Activated naive CD4-positive, alpha-beta T cell treated with anti-CD3 and anti-CD28 coated beads, Interleukin-2, amount 50 U/mL, for 24 hours (primary cell): ENCODE data around the gene MAF.

Source experiments
- H3K27ac Mint-ChIP-seq: one replicate; pipeline ENCODE4 v1.8.0; 2021; ENCODE audit warnings: mild to moderate bottlenecking, mixed read lengths
- H3K27me3 Mint-ChIP-seq: one replicate; pipeline ENCODE4 v1.8.0; 2021; ENCODE audit warnings: mixed read lengths
- H3K36me3 Mint-ChIP-seq: one replicate; pipeline ENCODE4 v1.8.0; 2021; ENCODE audit warnings: mixed read lengths
- H3K4me1 Mint-ChIP-seq: one replicate; pipeline ENCODE4 v1.8.0; 2021; ENCODE audit warnings: mixed read lengths
- H3K4me3 Mint-ChIP-seq: one replicate; pipeline ENCODE4 v1.8.0; 2021; ENCODE audit warnings: mild to moderate bottlenecking, mixed read lengths
- H3K9me3 Mint-ChIP-seq: one replicate; pipeline ENCODE4 v1.8.0; 2021; ENCODE audit warnings: mixed read lengths

MAF gene

GRCh38 chr16:79600638-79601091 lies at the start of gene MAF:
MAF (minus strand) TSS chr16:79600737; CDS start chr16:79599902, 835 bp downstream.
- Mint-ChIP-seq H3K27me3 (peaks cover 16% of the 10 kb centered on the region), H3K4me3 (peak within 1 kb of the TSS; percentile 92), H3K27ac (peak within 1 kb of the TSS; percentile 80), H3K4me1 (peaks cover 40% of the 10 kb centered on the region), H3K36me3 (no peaks in the 10 kb centered on the region), H3K9me3 (no peaks in the 10 kb centered on the region)

- H3K27me3 Mint-ChIP-seq = peaks cover 3% of the 10 kb centered on the region
- H3K4me1 Mint-ChIP-seq = no peaks in the 10 kb centered on the region
- no peaks in the 10 kb centered on the region for H3K9me3 Mint-ChIP-seq
- no peak overlapping the region for H3K27ac Mint-ChIP-seq
- H3K4me3 Mint-ChIP-seq = no peak overlapping the region
- no peaks in the 10 kb centered on the region for H3K36me3 Mint-ChIP-seq
Measured at GRCh38 chr16:79648826-79649225, 48.3 kb upstream of the MAF start.

- Mint-ChIP-seq H3K4me1 (no peaks in the 10 kb centered on the region), H3K36me3 (no peaks in the 10 kb centered on the region), H3K4me3 (no peak overlapping the region), H3K27ac (no peak overlapping the region), H3K9me3 (no peaks in the 10 kb centered on the region), H3K27me3 (peaks cover 3% of the 10 kb centered on the region)
Measured at GRCh38 chr16:79647586-79647985, 47.0 kb upstream of the MAF start.

GRCh38 chr16:79645701-79646100 lies 45.2 kb upstream of the MAF start:
- H3K9me3 Mint-ChIP-seq = no peaks in the 10 kb centered on the region
- peaks cover 15% of the 10 kb centered on the region for H3K4me1 Mint-ChIP-seq
- no peaks in the 10 kb centered on the region for H3K36me3 Mint-ChIP-seq
- no peak overlapping the region for H3K27ac Mint-ChIP-seq
- no peak overlapping the region for H3K4me3 Mint-ChIP-seq
- peaks cover 3% of the 10 kb centered on the region for H3K27me3 Mint-ChIP-seq

- Mint-ChIP-seq H3K27ac (peak overlapping the region; percentile 53), H3K36me3 (no peaks in the 10 kb centered on the region), H3K9me3 (no peaks in the 10 kb centered on the region), H3K27me3 (peaks cover 3% of the 10 kb centered on the region), H3K4me3 (no peak overlapping the region), H3K4me1 (peaks cover 18% of the 10 kb centered on the region)
Measured at GRCh38 chr16:79644971-79645667, 44.6 kb upstream of the MAF start.

- no peaks in the 10 kb centered on the region for H3K36me3 Mint-ChIP-seq
- H3K9me3 Mint-ChIP-seq = no peaks in the 10 kb centered on the region
- no peak overlapping the region for H3K27ac Mint-ChIP-seq
- H3K4me1 Mint-ChIP-seq = peaks cover 27% of the 10 kb centered on the region
- H3K4me3 Mint-ChIP-seq = no peak overlapping the region
- peaks cover 1% of the 10 kb centered on the region for H3K27me3 Mint-ChIP-seq
Measured at GRCh38 chr16:79642652-79643051, 42.1 kb upstream of the MAF start.

GRCh38 chr16:79640513-79641360 lies 40.2 kb upstream of the MAF start:
- Mint-ChIP-seq H3K4me3 (peak overlapping the region; percentile 41), H3K4me1 (peaks cover 27% of the 10 kb centered on the region), H3K27ac (peak overlapping the region; percentile 21)

GRCh38 chr16:79639576-79640311 lies 39.2 kb upstream of the MAF start:
- Mint-ChIP-seq H3K4me1 (peaks cover 27% of the 10 kb centered on the region), H3K27ac (no peak overlapping the region)

More at GRCh38 chr16:79640513-79641360, 40.2 kb upstream of the MAF start:
- H3K27me3 Mint-ChIP-seq = no peaks in the 10 kb centered on the region
- no peaks in the 10 kb centered on the region for H3K36me3 Mint-ChIP-seq
- no peaks in the 10 kb centered on the region for H3K9me3 Mint-ChIP-seq

GRCh38 chr16:79638386-79638785 lies 37.8 kb upstream of the MAF start:
- H3K9me3 Mint-ChIP-seq = no peaks in the 10 kb centered on the region
- no peaks in the 10 kb centered on the region for H3K27me3 Mint-ChIP-seq
- no peaks in the 10 kb centered on the region for H3K36me3 Mint-ChIP-seq
- peaks cover 27% of the 10 kb centered on the region for H3K4me1 Mint-ChIP-seq
- H3K27ac Mint-ChIP-seq = no peak overlapping the region
- H3K4me3 Mint-ChIP-seq = no peak overlapping the region

More at GRCh38 chr16:79639576-79640311, 39.2 kb upstream of the MAF start:
- Mint-ChIP-seq H3K36me3 (no peaks in the 10 kb centered on the region), H3K4me3 (peak overlapping the region; percentile 51), H3K9me3 (no peaks in the 10 kb centered on the region), H3K27me3 (no peaks in the 10 kb centered on the region)

GRCh38 chr16:79635488-79635887 lies 35.0 kb upstream of the MAF start:
- peaks cover 10% of the 10 kb centered on the region for H3K4me1 Mint-ChIP-seq
- H3K27ac Mint-ChIP-seq = no peak overlapping the region
- peaks cover 2% of the 10 kb centered on the region for H3K27me3 Mint-ChIP-seq
- H3K4me3 Mint-ChIP-seq = no peak overlapping the region
- no peaks in the 10 kb centered on the region for H3K36me3 Mint-ChIP-seq
- H3K9me3 Mint-ChIP-seq = peaks cover 3% of the 10 kb centered on the region

GRCh38 chr16:79634298-79634697 lies 33.8 kb upstream of the MAF start:
- no peaks in the 10 kb centered on the region for H3K36me3 Mint-ChIP-seq
- H3K27me3 Mint-ChIP-seq = peaks cover 2% of the 10 kb centered on the region
- no peak overlapping the region for H3K27ac Mint-ChIP-seq
- H3K4me1 Mint-ChIP-seq = peaks cover 4% of the 10 kb centered on the region
- H3K4me3 Mint-ChIP-seq = no peak overlapping the region
- peaks cover 4% of the 10 kb centered on the region for H3K9me3 Mint-ChIP-seq

GRCh38 chr16:79632289-79632688 lies 31.8 kb upstream of the MAF start:
- peaks cover 2% of the 10 kb centered on the region for H3K27me3 Mint-ChIP-seq
- H3K4me1 Mint-ChIP-seq = peaks cover 9% of the 10 kb centered on the region
- H3K36me3 Mint-ChIP-seq = no peaks in the 10 kb centered on the region
- H3K27ac Mint-ChIP-seq = no peak overlapping the region
- peaks cover 4% of the 10 kb centered on the region for H3K9me3 Mint-ChIP-seq
- H3K4me3 Mint-ChIP-seq = no peak overlapping the region

GRCh38 chr16:79628988-79629387 lies 28.5 kb upstream of the MAF start:
- Mint-ChIP-seq H3K27ac (no peak overlapping the region), H3K27me3 (peaks cover 2% of the 10 kb centered on the region), H3K4me1 (peaks cover 9% of the 10 kb centered on the region), H3K9me3 (peaks cover 4% of the 10 kb centered on the region), H3K4me3 (no peak overlapping the region), H3K36me3 (no peaks in the 10 kb centered on the region)

GRCh38 chr16:79628501-79628975 lies 28.0 kb upstream of the MAF start:
- H3K27me3 Mint-ChIP-seq = peaks cover 2% of the 10 kb centered on the region
- H3K9me3 Mint-ChIP-seq = peaks cover 4% of the 10 kb centered on the region
- H3K36me3 Mint-ChIP-seq = no peaks in the 10 kb centered on the region
- no peak overlapping the region for H3K27ac Mint-ChIP-seq
- peaks cover 9% of the 10 kb centered on the region for H3K4me1 Mint-ChIP-seq
- no peak overlapping the region for H3K4me3 Mint-ChIP-seq

GRCh38 chr16:79627092-79627491 lies 26.6 kb upstream of the MAF start:
- Mint-ChIP-seq H3K27me3 (peaks cover 2% of the 10 kb centered on the region), H3K36me3 (no peaks in the 10 kb centered on the region), H3K27ac (no peak overlapping the region), H3K4me1 (peaks cover 9% of the 10 kb centered on the region), H3K4me3 (no peak overlapping the region), H3K9me3 (peaks cover 4% of the 10 kb centered on the region)
